ENCODE results near the gene TTC23.

Gene TTC23

DNA sequence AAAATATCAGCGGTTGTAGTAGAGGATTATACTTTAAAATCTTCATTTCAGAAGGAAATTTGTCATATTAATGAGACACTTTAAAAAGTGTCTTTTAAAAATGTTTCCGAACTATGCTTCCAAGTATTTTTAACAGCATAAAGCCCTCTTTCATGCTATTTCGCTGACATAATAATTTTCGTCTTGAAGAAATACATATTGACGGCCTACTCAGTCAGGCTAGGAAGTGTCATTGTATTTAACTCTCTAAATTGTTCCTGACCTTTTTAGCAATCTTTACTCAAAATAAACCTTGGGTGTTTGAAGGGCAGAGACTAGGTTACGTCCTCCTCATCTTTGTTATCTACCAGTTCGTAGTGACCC is 1.1 kb upstream of the TTC23 start:
- no peak for DNase-seq (ENCODE audit: low spot score)
- TF ChIP-seq, protein P1, sequence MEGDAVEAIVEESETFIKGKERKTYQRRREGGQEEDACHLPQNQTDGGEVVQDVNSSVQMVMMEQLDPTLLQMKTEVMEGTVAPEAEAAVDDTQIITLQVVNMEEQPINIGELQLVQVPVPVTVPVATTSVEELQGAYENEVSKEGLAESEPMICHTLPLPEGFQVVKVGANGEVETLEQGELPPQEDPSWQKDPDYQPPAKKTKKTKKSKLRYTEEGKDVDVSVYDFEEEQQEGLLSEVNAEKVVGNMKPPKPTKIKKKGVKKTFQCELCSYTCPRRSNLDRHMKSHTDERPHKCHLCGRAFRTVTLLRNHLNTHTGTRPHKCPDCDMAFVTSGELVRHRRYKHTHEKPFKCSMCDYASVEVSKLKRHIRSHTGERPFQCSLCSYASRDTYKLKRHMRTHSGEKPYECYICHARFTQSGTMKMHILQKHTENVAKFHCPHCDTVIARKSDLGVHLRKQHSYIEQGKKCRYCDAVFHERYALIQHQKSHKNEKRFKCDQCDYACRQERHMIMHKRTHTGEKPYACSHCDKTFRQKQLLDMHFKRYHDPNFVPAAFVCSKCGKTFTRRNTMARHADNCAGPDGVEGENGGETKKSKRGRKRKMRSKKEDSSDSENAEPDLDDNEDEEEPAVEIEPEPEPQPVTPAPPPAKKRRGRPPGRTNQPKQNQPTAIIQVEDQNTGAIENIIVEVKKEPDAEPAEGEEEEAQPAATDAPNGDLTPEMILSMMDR (IDR thresholded peaks at IDR 0.05; ENCODE audit: extremely low read depth, missing control alignments) = no peak

DNA sequence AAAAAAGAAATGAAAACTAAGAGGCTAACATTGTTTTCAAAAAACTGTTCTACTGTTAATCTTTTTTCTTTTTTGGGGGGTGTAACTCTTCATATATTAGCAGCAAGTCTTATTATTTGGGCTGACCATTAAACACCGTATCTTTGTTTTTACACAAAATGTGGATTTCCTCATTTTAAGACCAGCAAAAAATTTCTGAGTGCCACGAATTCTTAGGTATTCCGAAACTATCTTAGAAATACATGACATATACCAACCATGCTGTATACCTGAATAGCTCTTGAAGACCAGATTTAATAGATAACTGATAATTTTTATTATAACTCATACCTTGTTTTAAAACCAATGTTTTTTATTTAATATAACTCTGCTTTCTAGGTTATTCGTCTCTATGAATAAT is 620 bp upstream of the TTC23 start:
- no peak for DNase-seq (ENCODE audit: low spot score)

DNA sequence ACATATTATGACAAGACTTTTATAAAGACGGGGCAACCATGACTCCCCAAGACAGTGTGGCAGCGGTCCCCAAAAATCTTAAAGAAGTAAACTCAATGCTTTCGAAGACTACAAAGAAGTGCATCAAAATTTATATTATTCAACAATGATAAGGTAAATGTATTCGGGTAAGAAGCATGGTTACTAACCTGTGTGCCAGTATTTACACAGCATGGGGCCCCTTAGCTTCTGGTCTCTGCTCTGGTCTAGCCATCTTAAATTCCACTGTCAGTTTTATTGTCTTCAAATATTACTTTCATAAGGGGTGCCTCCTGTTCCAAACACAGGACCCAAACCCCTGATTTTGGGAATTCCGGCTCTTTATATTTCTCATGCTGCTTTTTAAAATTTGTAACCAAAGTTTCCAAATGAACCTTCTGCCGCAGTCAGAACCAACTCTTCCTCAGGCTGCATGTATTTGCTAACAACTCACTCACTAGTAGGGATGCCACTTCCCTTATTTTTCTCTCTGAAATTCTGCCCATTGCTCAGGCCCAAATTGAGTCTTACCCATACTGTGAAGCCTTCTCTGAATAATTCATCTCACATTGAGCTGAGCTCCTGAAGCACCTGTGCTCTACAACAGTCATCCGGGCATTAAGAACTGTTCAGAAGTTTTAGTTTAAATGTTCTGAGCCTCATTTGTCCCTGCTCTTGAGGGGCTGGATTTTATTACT is 1.2 kb downstream of the TTC23 start:
- DNase-seq (ENCODE audit: low spot score) = no peak
- TF ChIP-seq, protein P1 (IDR thresholded peaks at IDR 0.05; ENCODE audit: extremely low read depth, missing control alignments) = no peak

More for the DNA sequence above, 620 bp upstream of the TTC23 start:
- TF ChIP-seq, protein P1 (IDR thresholded peaks at IDR 0.05; ENCODE audit: extremely low read depth, missing control alignments) = no peak

DNA sequence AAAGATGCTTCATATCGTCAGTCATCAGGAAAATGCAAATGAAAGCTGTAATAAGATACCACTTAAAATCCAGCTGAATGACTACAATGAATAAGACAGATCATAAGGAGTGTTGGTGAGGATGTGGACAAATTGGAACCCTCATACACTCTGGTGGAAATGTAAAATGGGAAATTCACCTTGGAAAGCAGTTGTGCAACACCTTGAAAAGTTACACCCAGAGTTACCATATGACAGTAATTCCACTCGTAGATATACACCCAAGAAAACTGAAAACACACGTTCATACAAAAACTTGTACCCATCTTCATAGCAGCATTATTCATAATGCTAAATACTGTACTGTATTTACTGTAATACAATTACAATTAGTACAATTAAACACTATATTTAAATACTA is 2.3 kb downstream of the TTC23 start:
- TF ChIP-seq, protein P1 (IDR thresholded peaks at IDR 0.05; ENCODE audit: extremely low read depth, missing control alignments) = no peak
- no peak for DNase-seq (ENCODE audit: low spot score)

DNA sequence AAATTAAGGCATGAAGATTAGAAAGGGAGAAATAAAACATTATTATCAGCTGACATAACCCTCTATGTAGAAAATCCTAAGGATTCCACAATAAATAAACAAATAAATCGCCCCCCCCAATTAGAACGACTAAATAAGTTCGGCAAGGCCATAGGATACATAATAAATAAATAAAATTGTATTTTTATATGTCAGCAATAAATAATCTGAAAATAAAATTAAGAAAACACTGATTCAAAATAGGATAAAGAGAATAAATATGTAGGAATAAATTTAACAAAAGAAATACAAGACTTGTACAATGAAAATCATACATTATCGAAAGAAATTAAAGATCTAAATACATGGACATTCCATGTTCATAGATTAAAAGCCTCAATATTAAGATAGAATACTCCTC is 5.1 kb downstream of the TTC23 start:
- TF ChIP-seq, protein P1 (IDR thresholded peaks at IDR 0.05; ENCODE audit: extremely low read depth, missing control alignments) = no peak
- DNase-seq (ENCODE audit: low spot score) = no peak

DNA sequence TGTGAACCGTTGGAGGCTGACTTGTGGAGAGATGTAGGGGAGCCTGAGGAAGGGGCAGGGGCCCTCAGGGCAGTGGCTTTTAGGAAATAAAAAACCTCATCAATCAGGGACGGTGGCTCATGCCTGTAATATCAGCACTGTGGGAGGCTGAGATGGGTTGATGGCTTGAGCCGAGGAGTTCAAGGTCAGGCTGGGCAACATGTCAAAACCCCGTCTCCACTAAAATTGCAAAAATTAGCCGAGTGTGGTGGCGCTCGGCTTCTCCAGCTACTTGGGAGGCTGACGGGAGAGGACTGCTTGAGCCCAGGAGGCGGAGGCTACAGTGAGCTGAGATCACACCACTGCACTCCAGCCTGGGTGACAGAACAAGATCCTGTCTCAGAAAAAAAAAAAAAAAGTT is 7.6 kb downstream of the TTC23 start:
- TF ChIP-seq, protein P1 (IDR thresholded peaks at IDR 0.05; ENCODE audit: extremely low read depth, missing control alignments) = no peak
- DNase-seq (ENCODE audit: low spot score) = no peak

DNA sequence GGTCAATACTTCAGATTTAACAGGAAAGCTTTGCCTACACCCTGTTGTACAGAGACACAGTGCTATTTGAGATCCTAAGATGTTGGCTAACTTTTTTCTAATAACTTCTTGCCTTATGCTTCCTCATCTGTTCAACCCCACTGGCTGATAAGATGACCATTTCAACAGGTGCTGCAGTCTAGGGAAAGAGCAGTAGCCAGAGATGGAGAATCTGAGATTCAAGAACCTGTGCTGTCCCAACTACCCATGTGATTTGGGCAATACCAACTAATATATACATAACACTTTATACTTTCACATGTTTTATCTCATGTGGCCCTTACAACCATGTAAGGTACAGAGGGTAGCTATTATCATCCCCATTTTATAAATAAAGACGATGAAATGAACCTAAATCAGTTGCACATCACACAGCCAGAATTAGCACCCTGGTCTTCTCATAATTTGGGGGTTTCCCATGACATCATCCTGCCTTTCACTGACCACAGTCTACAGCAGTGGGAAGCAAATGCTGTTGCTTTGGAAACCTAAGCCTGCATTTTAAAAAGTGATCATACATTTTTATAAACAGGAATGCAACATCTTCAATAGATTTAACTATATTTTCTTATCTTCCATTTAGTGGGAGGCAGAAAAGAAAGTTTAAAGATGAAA is 9.7 kb downstream of the TTC23 start:
- peak; percentile 68 for DNase-seq (ENCODE audit: low spot score)
- TF ChIP-seq, protein P1 (IDR thresholded peaks at IDR 0.05; ENCODE audit: extremely low read depth, missing control alignments) = no peak

Data from GM20000 (cell line).